Activated CD4-positive, alpha-beta T cell treated with anti-CD3 and anti-CD28 coated beads, Interleukin-10, Interleukin-2, amounts not matched to agents 100 ng/mL and 50 ng/mL, durations not matched to agents 16 hours and 8 hours (primary cell): ENCODE results near the gene CASKIN2.
"Not testable (repeated sequence)": the region's sequence is repeated elsewhere in the genome, so short reads cannot be mapped to it uniquely, and the experiment has no call there.

Source experiments
- DNase-seq: peaks from one replicate; pipeline ENCODE4 v3.0.0-alpha.2; 2020

Gene CASKIN2

DNA sequence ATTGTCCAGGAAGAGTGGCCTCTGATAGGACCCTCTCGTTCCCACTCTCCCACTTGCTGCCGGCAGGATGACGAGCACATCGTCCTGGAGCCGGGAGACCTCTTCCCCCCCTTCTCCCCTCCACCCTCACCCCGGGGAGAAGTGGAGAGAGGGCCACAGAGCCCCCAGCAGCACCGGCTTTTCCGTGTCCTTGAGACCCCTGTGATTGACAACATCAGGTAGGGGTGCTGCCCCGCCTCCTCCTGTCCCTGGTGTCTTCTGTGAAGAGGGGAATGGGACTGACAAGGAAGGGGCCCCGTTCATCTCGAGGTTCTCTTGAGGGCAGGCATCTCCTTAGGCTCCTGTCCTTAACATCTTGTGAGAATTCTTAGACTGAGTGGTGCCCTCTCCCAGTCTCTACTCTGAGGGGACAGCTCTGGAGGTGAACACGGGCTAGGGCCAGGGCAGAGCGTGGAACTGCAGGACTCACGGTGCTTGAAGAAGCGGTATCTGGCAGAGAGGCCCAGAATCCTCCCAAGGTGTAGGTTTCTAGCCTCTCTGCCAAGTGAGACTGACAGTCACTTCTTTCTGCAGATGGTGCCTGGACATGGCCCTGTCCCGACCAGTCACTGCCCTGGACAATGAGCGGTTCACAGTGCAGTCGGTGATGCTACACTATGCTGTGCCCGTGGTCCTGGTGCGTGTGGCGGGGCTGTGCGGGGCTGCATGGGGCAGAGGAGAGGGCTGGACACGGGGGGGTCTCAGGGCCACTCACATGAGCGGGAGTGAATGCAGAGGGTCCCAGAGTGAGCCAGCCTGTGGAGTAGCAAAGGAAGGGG is 26.4 kb downstream of the CASKIN2 start:
- DNase-seq: no peak

DNA sequence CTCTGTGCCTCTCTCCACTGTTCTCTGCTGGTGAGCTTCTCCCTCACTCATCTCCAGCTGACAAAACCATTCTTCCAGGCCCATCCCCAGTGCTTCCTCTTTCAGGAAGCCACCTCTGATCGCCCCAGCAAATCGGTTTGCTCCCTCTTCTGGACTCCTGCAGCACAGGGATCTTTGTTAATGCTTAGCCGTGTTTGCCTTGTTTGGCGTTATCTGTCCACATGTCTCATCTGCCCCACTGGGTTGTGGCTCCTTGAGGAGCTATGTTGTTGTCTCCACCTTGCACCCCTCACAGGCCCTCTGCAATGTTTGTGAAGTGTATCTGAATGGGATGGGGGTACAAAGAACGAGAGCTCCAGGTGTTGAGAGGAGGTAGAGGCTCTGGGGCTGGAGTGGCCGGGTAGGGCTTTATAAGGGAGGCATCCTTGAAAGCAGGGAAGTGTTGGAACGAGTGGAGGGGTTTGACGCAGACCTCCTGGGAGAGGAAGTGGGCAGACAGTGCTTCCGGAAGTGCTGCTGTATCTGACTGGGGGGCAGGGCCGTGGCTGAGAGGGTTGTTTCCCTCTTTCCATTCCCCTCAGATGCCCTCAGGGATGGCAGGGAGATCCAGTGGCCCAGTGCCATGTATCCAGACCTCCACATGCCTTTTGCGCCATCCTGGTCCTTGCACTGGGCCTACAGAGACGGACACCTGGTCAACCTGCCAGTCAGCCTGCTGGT is 27.8 kb downstream of the CASKIN2 start:
- peak; percentile 56 for DNase-seq

DNA sequence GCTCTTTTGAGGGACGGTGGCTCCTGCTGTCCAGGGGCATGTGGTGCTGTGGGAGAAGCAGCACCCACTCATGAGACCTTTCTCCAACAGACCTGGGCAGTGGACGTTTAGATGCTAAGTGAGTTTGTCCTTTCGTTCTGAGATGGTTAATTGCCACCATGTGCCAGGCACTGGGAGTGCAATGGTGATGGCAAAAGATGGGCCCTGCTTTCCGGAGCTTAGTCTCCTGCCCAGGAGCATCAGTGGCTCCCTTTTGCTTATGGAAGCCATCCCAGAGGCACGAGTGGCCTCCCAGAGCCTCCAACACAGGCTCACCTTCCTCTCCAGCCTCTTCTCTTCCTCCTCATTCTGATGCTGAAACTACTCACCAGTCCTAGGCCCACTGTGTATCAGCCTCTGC is 28.4 kb downstream of the CASKIN2 start:
- no peak for DNase-seq

DNA sequence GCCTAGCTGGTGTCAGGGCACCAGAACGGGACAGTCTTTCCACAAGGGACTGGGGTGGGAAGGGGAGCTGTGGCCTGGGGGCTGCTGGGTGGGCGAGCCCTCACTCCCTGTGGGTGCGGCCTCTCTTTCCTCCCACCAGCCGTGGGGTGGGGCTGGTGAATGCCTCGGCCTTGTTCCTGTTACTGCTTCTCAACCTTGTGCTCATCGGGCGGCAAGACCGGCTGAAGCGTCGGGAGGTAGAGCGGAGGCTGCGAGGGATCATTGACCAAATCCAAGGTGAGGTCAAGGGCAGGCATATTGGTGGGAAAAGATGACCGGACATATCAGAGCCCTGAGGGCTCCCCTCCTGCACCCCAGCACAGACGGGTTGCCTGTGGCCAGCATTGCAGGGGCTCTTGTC is 29.2 kb downstream of the CASKIN2 start:
- DNase-seq: no peak

DNA sequence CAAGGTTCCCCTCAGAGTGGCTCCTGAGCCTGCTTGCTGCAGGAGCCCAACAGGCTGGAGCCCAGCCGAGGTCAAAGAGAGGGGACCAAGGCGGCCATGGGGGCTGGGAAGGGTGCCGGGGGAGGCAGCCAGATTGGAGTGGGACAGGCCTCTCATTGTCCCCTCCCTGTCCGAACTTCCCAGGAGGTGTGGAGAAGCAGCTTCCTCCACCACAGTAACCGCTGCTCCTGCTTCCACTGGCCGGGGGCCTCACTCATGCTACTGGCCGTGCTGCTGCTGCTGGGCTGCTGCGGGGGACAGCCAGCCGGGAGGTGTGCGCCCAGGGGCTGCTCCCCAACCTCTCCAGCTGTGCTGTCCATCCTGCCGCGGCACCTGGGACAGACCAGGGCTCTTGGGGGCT is 29.6 kb downstream of the CASKIN2 start:
- no peak for DNase-seq

DNA sequence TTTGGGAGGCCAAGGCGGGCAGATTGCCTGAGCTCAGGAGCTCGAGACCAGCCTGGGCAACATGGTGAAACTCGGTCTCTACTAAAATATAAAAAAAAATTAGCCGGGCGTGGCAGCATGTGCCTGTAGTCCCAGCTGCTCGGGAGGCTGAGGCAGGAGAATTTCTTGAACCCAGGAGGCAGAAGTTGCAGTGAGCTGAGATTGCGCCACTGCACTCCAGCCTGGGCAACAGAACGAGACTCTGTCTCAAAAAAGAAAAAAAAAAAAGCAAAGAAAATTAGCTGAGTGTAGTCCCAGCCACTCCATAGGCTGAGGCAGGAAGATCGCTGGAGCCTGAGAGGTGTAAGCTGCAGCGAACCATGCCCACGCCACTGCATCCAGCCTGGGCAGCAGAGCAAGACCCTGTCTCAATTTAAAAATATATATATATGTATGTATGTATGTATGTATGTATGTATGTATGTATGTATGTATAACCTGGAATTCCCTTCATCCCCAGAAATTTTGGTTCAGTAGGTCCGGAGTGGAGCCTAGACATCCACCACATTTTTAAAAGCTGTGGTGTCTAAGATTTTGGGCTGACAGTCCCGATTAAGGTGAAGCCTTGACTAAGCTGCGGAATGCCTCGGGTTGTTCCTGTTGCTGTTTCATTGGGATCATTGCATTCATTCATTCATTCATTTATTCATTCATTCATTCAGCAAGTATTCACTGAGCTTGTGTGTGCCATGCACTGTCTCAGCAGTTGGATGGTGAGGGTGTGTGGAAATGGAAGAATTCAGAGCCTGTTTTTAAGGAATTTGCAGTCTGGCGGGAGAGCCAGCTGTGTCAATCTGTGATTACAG is 33.0 kb downstream of the CASKIN2 start:
- DNase-seq: no peak

DNA sequence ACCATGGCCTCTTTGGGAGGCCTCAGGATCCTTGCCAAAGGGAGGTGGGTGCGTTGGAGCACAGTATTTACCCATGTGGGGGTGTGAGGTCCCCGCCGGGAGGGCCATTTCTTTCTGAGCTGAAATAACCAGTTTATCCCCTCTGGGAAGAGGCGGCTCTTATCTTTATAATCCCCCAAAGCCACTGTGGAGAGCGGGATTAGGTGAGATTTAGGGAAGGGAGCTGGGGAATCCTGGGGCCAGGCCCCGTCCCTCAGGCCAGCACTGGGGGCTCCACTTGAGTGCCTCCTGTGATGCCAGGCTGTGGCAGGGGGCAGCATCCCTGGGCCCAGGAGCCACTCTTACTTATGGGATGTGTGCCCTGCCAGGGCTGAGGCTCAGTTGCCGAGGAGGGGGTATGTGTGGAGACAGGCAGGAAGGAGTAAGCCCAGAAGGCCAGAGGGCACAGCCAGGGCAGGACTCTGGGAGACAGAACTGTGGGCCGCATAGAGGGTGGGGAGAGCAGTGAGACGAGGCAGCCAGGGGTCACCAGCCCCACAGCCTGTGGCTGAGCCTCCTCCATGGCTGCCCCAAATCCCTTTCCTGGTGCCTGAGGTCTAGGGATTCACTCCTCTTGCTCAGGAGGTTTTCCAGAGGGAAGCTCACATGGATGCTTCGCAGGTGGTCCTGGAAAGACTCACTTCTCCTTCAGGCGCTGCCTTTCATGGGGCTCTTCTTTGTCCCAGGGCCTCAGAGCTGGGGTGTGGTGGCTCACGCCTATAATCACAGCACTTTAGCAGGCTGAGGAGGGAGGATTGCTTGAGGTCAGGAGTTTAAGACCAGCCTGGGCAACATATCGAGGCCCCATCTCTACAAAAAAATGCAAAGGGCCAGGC is 33.9 kb downstream of the CASKIN2 start:
- no peak for DNase-seq

DNA sequence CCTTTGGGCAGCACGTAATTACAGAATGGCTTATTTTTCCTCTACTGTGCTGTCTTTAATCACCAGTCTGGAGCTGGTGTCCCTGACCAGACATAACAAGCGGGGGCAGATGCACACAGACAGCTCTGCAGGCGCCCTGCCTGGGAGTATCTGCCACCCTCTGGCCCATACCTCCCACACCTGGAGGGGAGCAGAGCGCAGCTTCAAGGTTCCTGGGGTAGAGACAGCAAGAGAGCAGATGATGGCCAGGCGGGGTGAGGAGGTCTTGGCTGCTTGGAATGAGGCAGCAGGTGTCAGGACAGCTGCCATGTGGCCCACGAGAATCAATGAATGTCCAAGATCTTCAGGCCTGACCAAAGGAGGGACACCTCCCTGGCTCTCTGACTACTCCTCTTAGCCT is 35.1 kb downstream of the CASKIN2 start:
- DNase-seq: no peak

DNA sequence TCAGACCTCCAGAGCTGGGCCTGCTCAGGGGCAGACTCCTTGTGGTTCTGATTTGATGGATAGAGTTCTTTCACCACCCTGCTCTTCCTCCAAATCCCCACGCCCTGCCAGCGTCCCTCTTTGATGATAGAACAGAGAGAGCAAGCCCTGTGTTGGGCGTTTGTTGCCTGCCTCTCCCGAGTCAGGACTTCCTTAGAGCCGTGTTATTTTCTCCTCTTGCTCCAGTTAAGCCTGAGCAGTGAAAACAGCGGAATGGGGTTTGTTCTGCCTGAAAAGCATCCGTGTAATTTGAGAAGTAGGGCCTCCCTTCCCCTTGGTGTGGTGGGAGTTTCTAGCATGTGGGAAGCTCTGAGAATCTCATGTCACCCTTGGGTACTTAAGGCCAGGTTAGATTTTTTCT is 36.8 kb downstream of the CASKIN2 start:
- no peak for DNase-seq

DNA sequence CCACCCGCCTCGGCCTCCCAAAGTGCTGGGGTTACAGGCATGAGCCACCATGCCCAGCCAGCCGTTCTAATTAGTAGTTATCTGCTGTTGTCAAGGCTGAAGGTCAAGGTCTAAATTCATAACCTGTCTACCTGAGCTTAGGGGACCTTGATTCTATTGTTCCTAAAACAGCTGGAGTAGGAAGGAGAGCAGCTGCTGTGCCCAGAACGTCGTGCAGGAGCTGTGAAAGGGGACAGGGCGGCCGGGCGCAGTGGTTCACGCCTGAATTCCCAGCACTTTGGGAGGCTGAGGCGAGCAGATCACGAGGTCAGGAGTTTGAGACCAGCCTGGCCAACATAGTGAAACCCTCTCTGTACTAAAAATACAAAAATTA is 37.9 kb downstream of the CASKIN2 start:
- DNase-seq: not testable (repeated sequence)

DNA sequence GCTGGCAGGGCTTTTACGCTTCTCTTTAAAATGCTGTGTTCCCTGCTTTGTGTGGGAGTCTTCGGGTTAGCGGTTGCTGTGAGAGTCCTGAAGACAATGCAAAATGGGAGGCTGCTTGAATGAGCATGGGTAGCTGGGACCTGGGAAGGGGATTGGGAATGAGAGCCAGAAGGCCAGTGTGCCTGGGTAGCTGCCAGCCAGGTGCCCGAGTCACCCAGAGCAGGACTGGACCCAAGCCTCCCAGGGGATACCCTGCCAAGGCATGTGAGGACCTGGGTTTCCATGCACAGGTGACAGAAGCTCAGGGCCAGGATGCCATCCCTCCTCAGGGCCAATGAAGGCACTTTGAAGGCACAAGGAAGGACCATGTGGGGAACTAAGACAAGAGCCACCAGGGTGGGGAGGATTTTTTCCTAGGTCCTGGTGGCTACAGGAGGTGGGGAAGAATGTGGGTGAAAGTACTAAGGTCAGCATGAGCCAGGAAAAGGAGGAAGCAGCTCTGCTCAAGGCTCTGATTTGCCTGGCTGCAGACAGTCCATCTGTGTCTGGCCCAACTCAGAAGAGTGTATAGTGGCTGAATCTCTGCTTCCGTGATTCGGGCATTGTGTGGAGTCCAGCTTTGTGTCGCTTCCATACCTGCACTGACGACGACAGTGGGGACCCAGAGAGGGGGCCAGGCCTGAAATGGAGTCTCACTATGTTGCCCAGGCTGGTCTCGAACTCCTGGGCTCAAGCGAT is 38.4 kb downstream of the CASKIN2 start:
- no peak for DNase-seq

DNA sequence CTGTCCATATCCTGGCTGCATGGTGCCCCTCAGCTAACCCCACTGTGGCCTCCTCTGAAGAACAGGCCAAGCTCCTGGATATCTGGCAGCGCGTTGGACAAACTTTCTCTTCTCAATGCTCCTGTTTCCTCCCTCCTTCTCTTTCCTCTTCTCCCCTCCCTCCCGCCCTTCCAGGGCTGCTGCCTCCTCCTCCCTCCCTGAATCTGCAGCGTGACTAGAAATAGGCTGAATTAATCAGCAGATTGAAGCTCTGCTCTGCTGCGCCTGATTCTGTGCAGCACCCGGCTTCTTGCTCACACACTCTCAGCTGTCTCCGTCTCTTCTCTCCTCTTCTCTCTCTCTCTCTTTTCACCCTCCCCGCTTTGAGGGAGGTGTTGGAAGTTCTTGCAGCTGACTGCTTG is 39.1 kb downstream of the CASKIN2 start:
- DNase-seq: no peak

DNA sequence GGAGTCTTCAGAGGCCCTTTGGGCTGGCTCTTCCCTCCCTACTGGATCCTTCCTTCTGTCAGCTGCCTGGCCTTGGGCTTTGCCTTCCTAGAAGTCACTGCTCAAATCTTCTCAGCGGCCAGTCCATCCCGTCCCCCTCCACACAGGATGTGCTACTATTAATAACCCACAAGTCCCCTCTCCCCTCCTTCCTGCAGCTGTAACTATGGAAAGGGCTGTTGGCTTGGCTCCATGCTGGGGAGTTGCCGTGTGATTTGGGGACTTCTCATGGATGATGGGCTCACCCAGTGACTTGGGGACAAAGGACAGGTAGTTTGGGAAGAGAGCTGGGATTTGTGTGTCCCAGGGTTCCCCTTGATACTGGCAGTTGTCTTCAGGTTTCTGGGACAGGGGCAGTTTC is 39.5 kb downstream of the CASKIN2 start:
- DNase-seq: no peak

DNA sequence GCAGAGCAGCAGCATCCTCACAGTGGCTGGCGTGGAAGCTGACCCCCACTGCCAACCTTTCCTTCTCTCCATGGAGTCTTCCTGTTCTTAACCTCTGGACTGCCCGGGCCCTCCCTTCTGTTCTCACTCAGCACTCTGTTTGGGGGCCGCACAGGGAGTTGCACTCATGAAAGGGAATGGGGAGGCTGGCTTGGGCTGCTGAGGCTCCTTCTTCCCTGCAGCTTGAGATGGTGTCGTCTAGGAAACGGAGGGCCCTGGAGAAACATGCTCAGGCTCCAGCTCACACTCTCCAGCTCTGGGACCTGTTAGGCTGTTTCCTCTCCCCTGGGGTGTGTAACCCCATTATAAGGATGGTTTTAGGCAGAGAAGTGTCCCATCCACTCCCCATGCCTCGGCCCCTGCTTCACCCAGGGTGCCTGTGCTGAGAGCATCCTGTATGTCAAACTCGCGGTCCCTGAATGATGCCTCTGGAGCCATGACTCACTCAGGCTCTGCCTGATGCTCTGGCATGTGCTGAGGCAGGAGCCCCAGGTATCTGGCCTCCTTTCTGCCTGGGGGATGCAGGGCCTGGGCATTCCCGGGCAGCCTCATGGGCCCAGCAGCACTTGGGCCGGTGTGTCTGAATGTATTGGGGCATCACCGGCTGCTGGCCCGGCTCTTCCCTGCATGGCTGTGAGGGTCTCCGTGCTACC is 40.0 kb downstream of the CASKIN2 start:
- DNase-seq: no peak

DNA sequence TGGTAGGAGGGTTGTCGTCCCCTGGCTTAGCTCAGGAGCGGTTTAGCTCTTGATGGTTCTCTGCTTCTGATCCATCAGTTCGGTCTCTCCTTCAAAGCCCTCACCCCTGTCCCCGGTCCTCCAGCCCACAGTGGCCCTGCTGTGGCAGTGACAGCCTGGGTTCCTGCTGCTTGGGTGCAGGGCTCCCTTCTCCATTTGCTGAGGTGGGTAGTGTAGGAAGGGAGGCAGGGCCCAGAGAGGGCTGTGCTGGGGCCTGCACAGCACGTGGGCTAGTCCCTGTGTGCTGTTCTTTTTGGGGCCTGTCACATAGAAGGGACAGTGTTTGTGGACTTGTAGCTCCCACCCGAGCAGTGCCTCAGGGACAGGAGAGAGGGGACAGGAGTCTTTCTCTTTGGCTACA is 40.6 kb downstream of the CASKIN2 start:
- no peak for DNase-seq

DNA sequence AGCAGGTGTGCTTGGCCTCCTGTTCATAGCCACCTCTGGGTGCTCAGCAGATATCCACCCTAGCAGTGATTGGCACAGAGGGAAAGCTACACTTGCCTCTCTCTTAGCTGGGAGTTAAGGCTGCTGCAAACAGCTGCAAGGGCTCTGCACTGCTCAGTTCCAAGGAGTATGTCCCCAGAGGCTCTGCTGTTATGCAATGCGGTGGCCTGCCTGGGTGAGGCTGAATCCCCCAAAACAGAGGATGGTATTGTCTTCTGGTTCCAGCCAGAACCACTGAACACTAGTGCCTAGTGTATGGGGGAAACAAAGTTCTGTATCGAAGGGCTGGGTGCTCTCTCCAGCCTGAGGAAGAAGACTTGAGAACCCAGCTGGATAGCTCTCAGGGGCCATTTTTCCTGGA is 42.1 kb downstream of the CASKIN2 start:
- DNase-seq: no peak

DNA sequence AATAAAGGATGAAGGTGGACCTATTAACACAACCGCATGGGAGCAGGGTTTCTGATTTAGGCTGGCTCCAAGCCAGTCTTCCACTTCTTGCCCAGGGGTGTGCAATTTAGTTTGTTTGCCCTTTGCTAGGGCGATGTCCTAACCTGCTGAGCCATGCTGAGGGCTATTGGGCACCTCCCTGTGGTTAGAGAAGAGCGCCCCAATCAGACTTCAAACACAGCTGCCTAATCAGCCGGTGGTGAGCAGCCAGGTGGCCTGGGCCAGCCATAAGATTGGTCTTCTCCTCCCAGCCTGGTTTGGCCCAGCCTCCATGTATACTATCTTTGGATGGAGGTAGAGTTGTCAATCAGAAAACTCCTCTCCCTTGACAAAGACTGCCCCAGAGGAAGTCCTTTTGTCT is 43.2 kb downstream of the CASKIN2 start:
- no peak for DNase-seq

DNA sequence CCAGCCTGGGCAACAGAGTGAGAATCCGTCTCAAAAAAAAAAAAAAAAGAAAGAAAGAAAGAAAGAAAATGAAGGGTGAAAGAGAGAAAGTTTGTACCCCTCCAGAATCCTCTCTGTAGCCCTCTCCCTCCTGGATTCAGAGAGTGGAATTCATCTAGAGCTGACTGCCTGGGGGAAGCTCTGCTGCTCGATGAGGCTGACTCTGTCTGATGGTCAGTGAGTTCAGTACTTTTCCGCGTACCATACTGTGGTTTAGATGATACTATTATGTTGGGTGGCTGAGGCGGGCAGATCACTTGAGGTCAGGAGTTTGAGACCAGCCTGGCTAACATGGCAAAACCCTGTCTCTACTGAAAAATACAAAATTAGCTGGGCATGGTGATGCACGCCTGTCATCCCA is 44.1 kb downstream of the CASKIN2 start:
- DNase-seq: no peak

DNA sequence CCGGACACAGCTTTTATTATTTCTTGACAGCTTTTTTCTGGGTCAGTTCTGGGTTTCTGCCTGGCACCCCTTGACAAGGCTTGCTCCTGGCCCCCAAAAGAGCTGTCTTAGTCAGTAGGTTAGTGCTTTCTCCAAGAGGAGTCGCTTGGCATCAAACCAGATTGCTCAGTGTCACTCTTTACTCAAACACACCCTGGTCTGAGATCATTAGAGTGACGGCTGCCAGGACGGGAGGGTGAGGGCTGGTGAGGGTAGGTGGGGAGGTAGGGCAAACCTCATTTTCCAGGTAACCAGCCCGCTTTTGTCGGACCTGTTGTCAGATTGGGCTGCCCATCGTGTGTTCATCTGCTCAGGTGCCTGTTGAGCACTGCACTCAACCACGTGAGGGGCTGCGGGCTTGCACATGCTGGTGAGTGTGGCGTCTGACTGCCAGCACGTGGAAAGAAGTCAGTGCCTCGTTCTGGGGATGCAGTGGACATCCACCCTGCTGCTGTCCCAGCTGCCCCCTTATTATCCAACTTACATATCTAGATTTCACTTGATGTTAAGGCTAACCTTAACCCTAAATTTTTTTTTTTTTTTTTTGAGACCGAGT is 46.5 kb downstream of the CASKIN2 start:
- no peak for DNase-seq

DNA sequence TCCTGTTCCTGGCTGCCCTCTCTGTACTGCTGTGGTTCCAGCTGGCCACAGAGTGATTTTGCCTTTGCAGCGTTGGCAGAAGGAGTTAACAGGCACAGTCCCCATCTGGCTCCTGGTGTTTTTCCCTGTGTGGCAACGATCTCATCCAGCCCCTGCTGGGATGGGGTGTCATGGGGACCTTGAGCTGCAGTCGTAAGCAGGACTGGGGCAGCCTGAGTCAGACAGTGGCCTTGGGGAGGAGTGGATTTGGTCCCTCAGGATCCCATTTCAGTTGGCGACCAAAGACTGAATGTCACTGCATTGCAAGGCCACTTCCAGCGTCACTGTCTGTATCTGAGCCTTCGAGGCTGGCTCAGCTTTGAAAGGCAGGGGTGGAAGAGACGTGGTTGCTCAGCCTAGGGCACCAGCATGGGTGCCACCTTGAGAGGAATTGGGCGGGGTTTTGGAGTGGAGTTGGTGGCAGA is 47.0 kb downstream of the CASKIN2 start:
- DNase-seq: no peak

DNA sequence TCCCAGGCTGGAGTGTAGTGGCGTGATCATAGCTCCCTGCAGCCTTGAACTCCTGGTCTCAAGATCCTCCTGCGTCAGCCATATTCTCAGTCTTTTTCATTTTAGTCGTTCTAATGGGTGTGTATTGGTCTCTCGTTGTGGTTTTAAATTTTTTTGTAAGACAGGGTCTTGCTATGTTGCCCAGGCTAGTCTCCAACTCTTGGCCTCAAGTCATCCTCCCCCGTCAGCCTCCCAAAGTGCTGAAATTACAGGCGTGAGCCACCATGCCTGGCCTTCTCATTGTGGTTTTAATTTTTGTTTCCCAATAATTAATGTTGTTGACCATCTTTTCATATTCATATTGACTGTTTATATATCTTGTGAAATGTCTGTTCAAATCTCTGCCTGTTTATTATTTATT is 50.3 kb downstream of the CASKIN2 start:
- DNase-seq: no peak
